Measurements from ENCODE around the gene THAP7. TPM values are rescaled to one million over a fixed set of nuclear protein-coding genes. Genes with fewer than 3 reads are reported as not detected.

Gene THAP7
- total RNA-seq, 1 experiment from 2014 or later, result 24.9 TPM

DNA sequence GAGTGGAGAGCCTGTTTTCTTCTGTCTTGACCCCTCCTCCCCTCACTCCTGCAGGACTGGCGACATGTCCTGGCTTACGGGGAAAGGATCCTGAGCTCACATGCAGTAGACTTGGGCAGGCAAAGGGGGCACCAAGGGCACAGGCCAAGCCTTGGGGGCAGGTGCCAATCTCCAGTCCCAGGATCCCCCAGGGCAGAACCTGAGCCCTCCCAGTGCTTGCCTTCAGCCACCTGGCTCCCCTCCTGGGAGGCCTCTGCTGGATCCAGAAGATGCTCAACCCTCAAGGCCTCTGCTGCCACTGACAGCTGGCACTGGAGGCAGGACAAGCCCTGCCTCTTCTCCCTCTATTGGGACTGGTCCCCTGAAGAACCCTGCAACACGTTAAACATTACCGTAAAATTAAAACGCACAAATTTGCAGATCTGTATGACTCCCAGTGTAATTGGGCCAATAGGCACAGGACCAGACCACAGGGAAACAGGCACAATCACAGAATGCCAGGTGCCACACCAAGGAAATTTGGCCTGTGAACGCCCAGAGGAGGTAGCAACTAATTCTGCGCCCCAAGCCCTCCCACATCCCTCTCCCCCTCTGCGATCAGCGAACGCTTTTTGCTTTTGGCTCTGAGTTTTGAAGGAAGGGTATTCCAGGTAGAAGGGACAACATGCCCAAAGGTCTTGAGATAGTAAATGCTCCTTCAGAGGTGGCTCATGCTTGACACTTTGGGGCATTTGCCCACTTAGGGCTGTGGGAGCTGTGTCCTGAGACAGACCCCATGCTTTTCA is 20.8 kb downstream of the THAP7 start:
- TSS peak; percentile 76 for BruUV-seq (replicated peaks)
- POLR2A ChIA-PET, result interaction anchor here (1.0 to 3.4 kb wide), 13 partner anchors 9 to 128 kb away, joined by 3 to 24 read pairs (median 4); partner anchors contain the start of genes CRKL and THAP7
- peaks cover 8% of the 10 kb centered on the region for H3K9me3 Mint-ChIP-seq (ENCODE audit: unreplicated experiment)

DNA sequence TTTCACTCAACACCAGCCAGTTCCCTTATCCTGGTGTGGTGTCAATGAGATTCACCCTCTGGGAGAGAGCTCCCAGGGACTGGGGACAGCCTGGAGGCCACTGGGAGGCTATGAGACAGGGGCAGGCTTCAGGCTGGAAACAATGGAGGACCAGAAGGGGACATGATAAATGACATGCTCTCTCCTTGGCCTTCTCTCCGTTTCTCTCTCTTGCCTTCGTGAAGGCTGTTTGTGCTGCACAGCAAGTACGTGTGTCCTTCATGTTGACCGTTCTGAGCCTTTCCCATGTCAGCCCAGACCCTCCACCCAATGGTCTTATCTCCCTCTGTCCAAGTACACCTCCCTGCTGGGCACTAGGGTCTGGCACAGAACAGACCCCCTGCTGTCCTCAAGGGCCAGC is 21.4 kb downstream of the THAP7 start:
- ChIA-PET POLR2A (interaction anchor here (1.0 to 3.4 kb wide), 3 partner anchors 9 to 22 kb away, joined by 4 to 24 read pairs (median 4); partner anchors contain the start of gene THAP7), CTCF (interaction anchor here (0.9 to 1.0 kb wide), 3 partner anchors 22 to 76 kb away, joined by 3 read pairs; no protein-coding TSS in a partner anchor)
- Mint-ChIP-seq H3K9me3 (ENCODE audit: unreplicated experiment) (peaks cover 8% of the 10 kb centered on the region), H3K4me3 (ENCODE audit: unreplicated experiment) (no peak overlapping the region), H3K27ac (ENCODE audit: low read depth, unreplicated experiment) (no peak overlapping the region), H3K4me1 (ENCODE audit: insufficient read depth, unreplicated experiment) (peaks cover 8% of the 10 kb centered on the region), H3K27me3 (ENCODE audit: insufficient read depth, unreplicated experiment) (no peaks in the 10 kb centered on the region), H3K36me3 (ENCODE audit: insufficient read depth, unreplicated experiment) (peaks cover 12% of the 10 kb centered on the region)
- no peak for DNase-seq (ENCODE audit: unreplicated experiment)
- intact Hi-C loops (cut with micrococcal nuclease), result no loop called here
- TF ChIP-seq, protein P1, sequence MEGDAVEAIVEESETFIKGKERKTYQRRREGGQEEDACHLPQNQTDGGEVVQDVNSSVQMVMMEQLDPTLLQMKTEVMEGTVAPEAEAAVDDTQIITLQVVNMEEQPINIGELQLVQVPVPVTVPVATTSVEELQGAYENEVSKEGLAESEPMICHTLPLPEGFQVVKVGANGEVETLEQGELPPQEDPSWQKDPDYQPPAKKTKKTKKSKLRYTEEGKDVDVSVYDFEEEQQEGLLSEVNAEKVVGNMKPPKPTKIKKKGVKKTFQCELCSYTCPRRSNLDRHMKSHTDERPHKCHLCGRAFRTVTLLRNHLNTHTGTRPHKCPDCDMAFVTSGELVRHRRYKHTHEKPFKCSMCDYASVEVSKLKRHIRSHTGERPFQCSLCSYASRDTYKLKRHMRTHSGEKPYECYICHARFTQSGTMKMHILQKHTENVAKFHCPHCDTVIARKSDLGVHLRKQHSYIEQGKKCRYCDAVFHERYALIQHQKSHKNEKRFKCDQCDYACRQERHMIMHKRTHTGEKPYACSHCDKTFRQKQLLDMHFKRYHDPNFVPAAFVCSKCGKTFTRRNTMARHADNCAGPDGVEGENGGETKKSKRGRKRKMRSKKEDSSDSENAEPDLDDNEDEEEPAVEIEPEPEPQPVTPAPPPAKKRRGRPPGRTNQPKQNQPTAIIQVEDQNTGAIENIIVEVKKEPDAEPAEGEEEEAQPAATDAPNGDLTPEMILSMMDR (IDR thresholded peaks at IDR 0.05; ENCODE audit: unreplicated experiment), result no peak
- no TSS peak for BruUV-seq (replicated peaks)

More for the DNA sequence above, 20.8 kb downstream of the THAP7 start:
- Mint-ChIP-seq H3K27me3 (ENCODE audit: insufficient read depth, unreplicated experiment) (no peaks in the 10 kb centered on the region), H3K4me3 (ENCODE audit: unreplicated experiment) (peak overlapping the region; percentile 88), H3K36me3 (ENCODE audit: insufficient read depth, unreplicated experiment) (peaks cover 18% of the 10 kb centered on the region), H3K4me1 (ENCODE audit: insufficient read depth, unreplicated experiment) (peaks cover 8% of the 10 kb centered on the region), H3K27ac (ENCODE audit: low read depth, unreplicated experiment) (peak overlapping the region; percentile 37)
- TF ChIP-seq, protein P1 (IDR thresholded peaks at IDR 0.05; ENCODE audit: unreplicated experiment), result no peak
- intact Hi-C loops (cut with micrococcal nuclease), result no loop called here
- no peak for DNase-seq (ENCODE audit: unreplicated experiment)
- CTCF ChIA-PET, result interaction anchor here (0.6 to 1.5 kb wide), 6 partner anchors 20 to 77 kb away, joined by 3 to 8 read pairs (median 3); no protein-coding TSS in a partner anchor

DNA sequence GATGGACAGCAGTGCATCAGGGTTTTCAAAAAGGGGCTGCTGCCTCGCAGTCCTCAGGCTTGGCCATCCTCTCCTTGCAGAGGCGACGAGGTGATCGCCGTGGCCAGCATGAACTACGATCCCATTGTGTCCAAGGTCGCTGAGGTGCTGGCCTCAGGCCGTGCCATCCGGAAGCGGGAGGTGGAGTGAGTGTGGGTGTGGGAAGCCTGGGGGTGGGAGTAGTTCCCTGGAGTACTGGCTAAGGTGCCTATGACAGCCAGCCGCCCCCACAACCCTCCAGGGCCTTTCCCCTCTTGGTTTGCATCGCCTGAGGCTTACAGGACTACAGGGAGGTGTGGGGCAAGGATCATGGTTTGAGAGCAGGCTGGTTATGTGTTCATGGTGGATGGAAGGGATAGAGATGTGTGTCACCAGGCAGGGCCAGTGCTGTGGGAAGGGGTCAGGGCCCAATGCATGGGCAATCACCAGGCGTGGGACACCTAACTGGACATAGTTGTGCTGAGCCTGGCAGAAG is 21.9 kb downstream of the THAP7 start:
- peaks cover 7% of the 10 kb centered on the region for H3K36me3 Mint-ChIP-seq (ENCODE audit: insufficient read depth, unreplicated experiment)
- DNase-seq (ENCODE audit: unreplicated experiment), result no peak
- intact Hi-C loops (cut with micrococcal nuclease), result no loop called here
- no TSS peak for BruUV-seq (replicated peaks)
- TF ChIP-seq, protein P1 (IDR thresholded peaks at IDR 0.05; ENCODE audit: unreplicated experiment), result no peak
- CTCF ChIA-PET, result no interaction called here
- no peaks in the 10 kb centered on the region for H3K27me3 Mint-ChIP-seq (ENCODE audit: insufficient read depth, unreplicated experiment)
- POLR2A ChIA-PET, result interaction anchor here (0.7 to 3.4 kb wide), 3 partner anchors 20 to 23 kb away, joined by 3 to 24 read pairs (median 4); partner anchors contain the start of gene THAP7
- peaks cover 8% of the 10 kb centered on the region for H3K9me3 Mint-ChIP-seq (ENCODE audit: unreplicated experiment)
- H3K27ac Mint-ChIP-seq (ENCODE audit: low read depth, unreplicated experiment), result no peak overlapping the region
- peaks cover 8% of the 10 kb centered on the region for H3K4me1 Mint-ChIP-seq (ENCODE audit: insufficient read depth, unreplicated experiment)
- H3K4me3 Mint-ChIP-seq (ENCODE audit: unreplicated experiment), result no peak overlapping the region

DNA sequence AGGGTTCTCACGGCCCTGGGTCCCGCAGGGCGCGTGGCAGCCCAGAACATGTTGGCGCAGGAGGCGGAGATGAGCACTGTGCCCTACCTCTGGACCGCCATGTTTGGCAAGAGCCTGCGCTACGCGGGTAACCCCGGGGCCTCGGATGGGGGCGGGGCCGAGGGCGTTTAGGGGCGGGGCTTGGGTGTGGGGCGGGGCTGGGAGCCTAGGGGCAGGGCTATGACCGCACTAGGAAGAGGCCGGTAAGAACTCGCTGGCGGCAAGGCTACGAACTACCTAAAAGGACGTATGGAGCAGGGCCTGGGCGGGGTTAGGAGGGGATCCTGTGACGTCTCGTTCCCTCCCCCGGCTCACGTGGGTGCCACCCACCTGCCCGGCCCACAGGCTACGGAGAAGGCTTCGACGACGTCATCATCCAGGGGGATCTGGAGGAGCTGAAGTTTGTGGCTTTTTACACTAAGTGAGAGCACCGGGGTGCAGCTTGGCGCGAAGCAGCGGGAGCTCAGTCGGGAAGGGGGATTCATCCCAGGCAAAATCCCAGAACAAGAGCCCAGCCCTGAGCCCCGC is 22.6 kb downstream of the THAP7 start:
- ChIA-PET CTCF (no interaction called here), POLR2A (interaction anchor here (0.7 to 3.4 kb wide), 2 partner anchors 21 to 24 kb away, joined by 3 to 24 read pairs; partner anchors contain the start of gene THAP7)
- intact Hi-C loops (cut with micrococcal nuclease), result no loop called here
- peaks cover 6% of the 10 kb centered on the region for H3K36me3 Mint-ChIP-seq (ENCODE audit: insufficient read depth, unreplicated experiment)
- H3K27me3 Mint-ChIP-seq (ENCODE audit: insufficient read depth, unreplicated experiment), result no peaks in the 10 kb centered on the region
- no peak overlapping the region for H3K4me3 Mint-ChIP-seq (ENCODE audit: unreplicated experiment)
- TF ChIP-seq, protein P1 (IDR thresholded peaks at IDR 0.05; ENCODE audit: unreplicated experiment), result no peak
- peaks cover 8% of the 10 kb centered on the region for H3K4me1 Mint-ChIP-seq (ENCODE audit: insufficient read depth, unreplicated experiment)
- peaks cover 8% of the 10 kb centered on the region for H3K9me3 Mint-ChIP-seq (ENCODE audit: unreplicated experiment)
- no peak overlapping the region for H3K27ac Mint-ChIP-seq (ENCODE audit: low read depth, unreplicated experiment)
- DNase-seq (ENCODE audit: unreplicated experiment), result no peak
- BruUV-seq (replicated peaks), result no TSS peak
